Lung (tissue), 12 donors: ENCODE measurements around the gene ALCAM. TPM values are rescaled to one million over a fixed set of nuclear protein-coding genes. Genes with fewer than 3 reads are reported as not detected.

Experiments
- ATAC-seq: fragments of 200-7000 bp; cut with Tn5 transposase; one replicate; pipeline ENCODE4 v1.9.1; 2020; ENCODE audit warnings: moderate number of reproducible peaks; ENCODE audit not compliant: insufficient read depth, low FRiP score
- DNase-seq, 3 donors: peaks; one replicate each; pipeline ENCODE4 v3.0.0-alpha.2; 2013 to 2017
- H3K27ac ChIP-seq, 2 donors: one replicate each; pipeline ENCODE4 v1.5.1; 2013; ENCODE audit warnings: mild to moderate bottlenecking in 2 of 2, moderate library complexity in 2 of 2, control low read depth in 1 of 2, inconsistent platforms in 1 of 2, low read depth in 1 of 2, low read length in 1 of 2
- H3K27me3 ChIP-seq, 3 donors: one replicate each; pipeline ENCODE4 v1.5.1; 2013; ENCODE audit warnings: low read length in 2 of 3; ENCODE audit not compliant: control insufficient read depth in 3 of 3, insufficient read depth in 3 of 3
- H3K36me3 ChIP-seq, 4 donors: one replicate each; pipeline ENCODE4 v1.5.1; 2013; ENCODE audit warnings: low read length in 4 of 4, mild to moderate bottlenecking in 1 of 4, moderate library complexity in 1 of 4; ENCODE audit not compliant: control insufficient read depth in 4 of 4, insufficient read depth in 4 of 4
- H3K4me1 ChIP-seq, 5 donors: one replicate each; pipeline ENCODE4 v1.5.1; 2013; ENCODE audit warnings: low read length in 5 of 5, mild to moderate bottlenecking in 2 of 5, moderate library complexity in 1 of 5; ENCODE audit not compliant: control insufficient read depth in 5 of 5, insufficient read depth in 5 of 5
- H3K4me3 ChIP-seq: one replicate; pipeline ENCODE4 v1.5.1; 2013; ENCODE audit warnings: mild to moderate bottlenecking, control low read depth, moderate library complexity
- H3K9ac ChIP-seq, 2 donors: one replicate each; pipeline ENCODE4 v1.5.1; 2013; ENCODE audit warnings: low read length in 2 of 2, control low read depth in 1 of 2; ENCODE audit not compliant: insufficient read depth in 1 of 2
- H3K9me3 ChIP-seq, 4 donors: one replicate each; pipeline ENCODE4 v1.5.1; 2013; ENCODE audit warnings: low read length in 3 of 4, mild to moderate bottlenecking in 1 of 4, moderate library complexity in 1 of 4; ENCODE audit not compliant: control insufficient read depth in 4 of 4, insufficient read depth in 3 of 4
- CTCF ChIP-seq: IDR thresholded peaks from 2 replicates; pipeline ENCODE4 v1.5.1; 2012; ENCODE audit warnings: mild to moderate bottlenecking; ENCODE audit errors: control extremely low read depth, extremely low read depth
- WGBS, 2 donors: extraction: QIAGEN DNeasy Blood & Tissue Kit; methylation state at CpG; one replicate each; pipeline ENCODE4 v1.1.7; 2013; 5-methylcytosine and 5-hydroxymethylcytosine counted together
- polyA plus RNA-seq, 2 donors: library from polyadenylated mRNA; stranded (reverse); fragments of 200-250 nt; gene quantifications; one replicate each; pipeline ENCODE4 v1.2.1, GENCODE V29; 2013
- total RNA-seq, 2 donors: library from RNA; depleted of rRNA in 1 of 2; stranded (reverse); fragments of >200 nt in 1 of 2; gene quantifications; one replicate each; pipeline ENCODE4 v1.2.1, GENCODE V29; 2014 to 2021
- donor health status: control.
- donor health status: control.
- donor health status: Bipolar disorder and iron deficiency.
- donor health status: healthy.
- donor health status: DM: yes; HTN: yes; CAD: no.

Gene ALCAM
- total and polyA plus RNA-seq, 4 donors = 55.9 to 252 (median 109) TPM

- WGBS, 2 donors = 72 to 80% methylated on average over 2 of the region's 2 CpGs
- no peak for TF ChIP-seq CTCF
- ATAC-seq = no peak
These were observed 43.5 kb upstream of the ALCAM start for GRCh38 chr3:105323274-105323599.

GRCh38 chr3:105324951-105325350 lies 41.8 kb upstream of the ALCAM start:
- H3K27ac ChIP-seq = no peak overlapping the region
- H3K4me3 ChIP-seq = no peak overlapping the region
- H3K36me3 ChIP-seq = no peaks in the 10 kb centered on the region
- TF ChIP-seq CTCF = no peak
- no peak for DNase-seq
- no peak overlapping the region for H3K9ac ChIP-seq
- no peak for ATAC-seq
- H3K27me3 ChIP-seq = no peaks in the 10 kb centered on the region
- no peaks in the 10 kb centered on the region for H3K4me1 ChIP-seq
- WGBS, 2 donors = 76 to 85% methylated on average over 1 of the region's 1 CpG
- H3K9me3 ChIP-seq = peaks cover 0 to 4% (median 0%) of the 10 kb centered on the region in 4 donors

More at GRCh38 chr3:105323274-105323599, 43.5 kb upstream of the ALCAM start:
- Histone ChIP-seq H3K27me3 (no peaks in the 10 kb centered on the region), H3K9ac (no peak overlapping the region), H3K4me3 (no peak overlapping the region), H3K36me3 (no peaks in the 10 kb centered on the region), H3K27ac (no peak overlapping the region), H3K4me1 (no peaks in the 10 kb centered on the region), H3K9me3 (peaks cover 0 to 4% (median 0%) of the 10 kb centered on the region in 4 donors)
- no peak for DNase-seq

GRCh38 chr3:105327662-105328337 lies 38.9 kb upstream of the ALCAM start:
- TF ChIP-seq CTCF = no peak
- no peaks in the 10 kb centered on the region for H3K27me3 ChIP-seq
- peaks cover 0 to 4% (median 0%) of the 10 kb centered on the region in 4 donors for H3K9me3 ChIP-seq
- H3K4me3 ChIP-seq = no peak overlapping the region
- ATAC-seq (no peak), DNase-seq (no peak)
- no peak overlapping the region for H3K9ac ChIP-seq
- H3K4me1 ChIP-seq = no peaks in the 10 kb centered on the region
- H3K36me3 ChIP-seq = no peaks in the 10 kb centered on the region
- no peak overlapping the region for H3K27ac ChIP-seq

GRCh38 chr3:105328338-105328730 lies 38.4 kb upstream of the ALCAM start:
- Histone ChIP-seq H3K27me3 (no peaks in the 10 kb centered on the region), H3K9me3 (peaks cover 0 to 4% (median 0%) of the 10 kb centered on the region in 4 donors), H3K4me3 (no peak overlapping the region), H3K27ac (no peak overlapping the region), H3K36me3 (no peaks in the 10 kb centered on the region), H3K9ac (no peak overlapping the region), H3K4me1 (no peaks in the 10 kb centered on the region)
- WGBS, 2 donors = 79 to 90% methylated on average over 2 of the region's 2 CpGs
- ATAC-seq = no peak
- DNase-seq = no peak
- TF ChIP-seq CTCF = no peak
